GM21737 (cell line): ENCODE results near the gene TAF9.
"Not testable (repeated sequence)": the region's sequence is repeated elsewhere in the genome, so short reads cannot be mapped to it uniquely, and the experiment has no call there.

ENCODE experiments used
- ATAC-seq: cut with Tn5 transposase; IDR thresholded peaks from one replicate; pipeline ENCODE4 v1.9.1; 2021; ENCODE audit warnings: mild to moderate bottlenecking, moderate library complexity; ENCODE audit not compliant: unreplicated experiment

TAF9 gene

GRCh38 chr5:69341520-69342161, 27.7 kb downstream of the TAF9 start:
- ATAC-seq: no peak

GRCh38 chr5:69335341-69335935, 33.9 kb downstream of the TAF9 start:
- ATAC-seq: no peak

- ATAC-seq: no peak
Measured at GRCh38 chr5:69334793-69335268, 34.5 kb downstream of the TAF9 start.

- ATAC-seq: not testable (repeated sequence)
Measured at GRCh38 chr5:69333668-69334315, 35.5 kb downstream of the TAF9 start.

- ATAC-seq: no peak
Measured at GRCh38 chr5:69331528-69332445, 37.5 kb downstream of the TAF9 start.

GRCh38 chr5:69329905-69330489, 39.3 kb downstream of the TAF9 start:
- ATAC-seq: no peak

- no peak for ATAC-seq
Measured at GRCh38 chr5:69326365-69326764, 43.0 kb downstream of the TAF9 start.

GRCh38 chr5:69317391-69317790, 51.9 kb downstream of the TAF9 start:
- no peak for ATAC-seq

GRCh38 chr5:69315972-69316371, 53.3 kb downstream of the TAF9 start:
- no peak for ATAC-seq
